ENCODE results near the gene RPL32. TPM values are rescaled to one million over a fixed set of nuclear protein-coding genes. Genes with fewer than 3 reads are reported as not detected.

RPL32 gene
- total RNA-seq, 1 experiment from 2014 or later = 2,021 TPM

DNA sequence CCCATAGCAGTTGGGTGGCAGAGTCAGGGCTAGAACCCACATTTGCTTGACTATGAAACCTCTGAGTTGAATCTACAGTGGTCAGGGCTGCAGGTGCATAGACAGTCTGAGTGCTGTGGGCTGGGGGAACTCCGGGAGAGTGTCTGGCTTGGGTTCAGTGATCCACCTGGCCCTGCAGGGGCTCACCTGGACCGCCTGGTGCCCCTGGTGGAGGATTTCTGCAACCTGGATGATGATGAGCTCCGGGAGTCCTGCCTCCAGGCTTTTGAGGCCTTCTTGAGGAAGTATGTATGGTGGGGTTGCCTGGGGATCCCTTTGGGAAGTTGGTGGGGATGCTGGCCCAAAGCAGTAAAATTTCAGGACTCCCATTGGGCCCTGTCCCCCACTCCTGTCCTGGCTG, 28.6 kb downstream of the RPL32 start:
- Histone ChIP-seq H2BK5ac (ENCODE audit: insufficient read length, low read length) (no peak overlapping the region), H3K27me3 (ENCODE audit: insufficient read depth, low read length) (no peaks in the 10 kb centered on the region), H4K20me1 (ENCODE audit: control insufficient read depth, insufficient read depth, insufficient read length) (no peaks in the 10 kb centered on the region), H4K8ac (replicated peaks; ENCODE audit: insufficient read length, low read depth, low read length) (no peak overlapping the region), H3K18ac (ENCODE audit: insufficient read length, low read depth, low read length) (no peak overlapping the region), H3K4me2 (ENCODE audit: insufficient read depth, insufficient read length, low read length) (no peak overlapping the region), H3K9ac (ENCODE audit: extremely low read depth, insufficient read length, low read length) (no peak overlapping the region), H3K23me2 (ENCODE audit: insufficient read length, low read depth, low read length, poor library complexity, severe bottlenecking) (peaks cover 4% of the 10 kb centered on the region), H3K4me1 (ENCODE audit: insufficient read depth, low read length) (no peaks in the 10 kb centered on the region), H2BK120ac (ENCODE audit: low read depth, low read length, poor library complexity, severe bottlenecking) (no peak overlapping the region), H4K5ac (ENCODE audit: insufficient read length, low read depth, low read length) (no peak overlapping the region), H3K56ac (ENCODE audit: insufficient read length, low read depth, low read length) (no peak overlapping the region), H2AFZ (ENCODE audit: low read length) (no peak overlapping the region), H3T11ph (ENCODE audit: low read length) (no peak overlapping the region), H3K79me1 (ENCODE audit: insufficient read depth, low read depth, low read length, poor library complexity, severe bottlenecking) (no peaks in the 10 kb centered on the region), H2BK12ac (ENCODE audit: insufficient read length, low read depth, low read length) (no peak overlapping the region), H4K91ac (ENCODE audit: insufficient read length, low read depth, low read length) (no peak overlapping the region), H3K9me3 (ENCODE audit: control insufficient read depth, low read depth, low read length) (no peaks in the 10 kb centered on the region), H3K79me2 (ENCODE audit: insufficient read depth, low read length) (no peaks in the 10 kb centered on the region), H3K4ac (ENCODE audit: low read depth, low read length) (no peak overlapping the region), H2BK15ac (ENCODE audit: low read depth, low read length) (no peak overlapping the region), H2BK20ac (ENCODE audit: low read depth, low read length, poor library complexity, severe bottlenecking) (no peak overlapping the region), H3K27ac (ENCODE audit: insufficient read length, low read depth, low read length) (no peak overlapping the region), H2AK5ac (ENCODE audit: insufficient read length, low read length) (no peak overlapping the region), H3K14ac (ENCODE audit: insufficient read depth, low read length) (no peak overlapping the region), H3K23ac (ENCODE audit: insufficient read length, low read depth, low read length) (no peak overlapping the region)
- H3K9me3 Mint-ChIP-seq = no peaks in the 10 kb centered on the region
- no peak for DNase-seq
- H3K27ac Mint-ChIP-seq = no peak overlapping the region
- TF ChIP-seq, protein P1, sequence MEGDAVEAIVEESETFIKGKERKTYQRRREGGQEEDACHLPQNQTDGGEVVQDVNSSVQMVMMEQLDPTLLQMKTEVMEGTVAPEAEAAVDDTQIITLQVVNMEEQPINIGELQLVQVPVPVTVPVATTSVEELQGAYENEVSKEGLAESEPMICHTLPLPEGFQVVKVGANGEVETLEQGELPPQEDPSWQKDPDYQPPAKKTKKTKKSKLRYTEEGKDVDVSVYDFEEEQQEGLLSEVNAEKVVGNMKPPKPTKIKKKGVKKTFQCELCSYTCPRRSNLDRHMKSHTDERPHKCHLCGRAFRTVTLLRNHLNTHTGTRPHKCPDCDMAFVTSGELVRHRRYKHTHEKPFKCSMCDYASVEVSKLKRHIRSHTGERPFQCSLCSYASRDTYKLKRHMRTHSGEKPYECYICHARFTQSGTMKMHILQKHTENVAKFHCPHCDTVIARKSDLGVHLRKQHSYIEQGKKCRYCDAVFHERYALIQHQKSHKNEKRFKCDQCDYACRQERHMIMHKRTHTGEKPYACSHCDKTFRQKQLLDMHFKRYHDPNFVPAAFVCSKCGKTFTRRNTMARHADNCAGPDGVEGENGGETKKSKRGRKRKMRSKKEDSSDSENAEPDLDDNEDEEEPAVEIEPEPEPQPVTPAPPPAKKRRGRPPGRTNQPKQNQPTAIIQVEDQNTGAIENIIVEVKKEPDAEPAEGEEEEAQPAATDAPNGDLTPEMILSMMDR (conservative IDR thresholded peaks at IDR 0.05) = peak; percentile 32; the same call in 2 of the 3 replicates
- no peak overlapping the region for H3K4me3 Mint-ChIP-seq
- no CpG with 5 or more reads among the region's 3 CpGs for WGBS (ENCODE audit: extremely low coverage, insufficient read length, low lambda C conversion rate)
- H3K27me3 Mint-ChIP-seq (ENCODE audit: low read depth) = peaks cover 1% of the 10 kb centered on the region; the same call in 1 of the 2 replicates
- peaks cover 16 to 22% of the 10 kb centered on the region in 2 experiments for H3K4me1 Mint-ChIP-seq
- peaks cover 2 to 13% (median 4%) of the 10 kb centered on the region in 3 experiments; a peak in 5 of 7 replicates for H3K36me3 Mint-ChIP-seq (ENCODE audit: insufficient read depth in 1 of 3, low read depth in 3 of 3)
